Iris pigment epithelial cell (primary cell): ENCODE results near the gene IFFO2.
"Not testable (repeated sequence)": the region's sequence is repeated elsewhere in the genome, so short reads cannot be mapped to it uniquely, and the experiment has no call there.

Experiments
- DNase-seq: peaks from one replicate; pipeline ENCODE4 v3.0.0-alpha.2; 2011; ENCODE audit warnings: low read depth

Gene IFFO2

DNA sequence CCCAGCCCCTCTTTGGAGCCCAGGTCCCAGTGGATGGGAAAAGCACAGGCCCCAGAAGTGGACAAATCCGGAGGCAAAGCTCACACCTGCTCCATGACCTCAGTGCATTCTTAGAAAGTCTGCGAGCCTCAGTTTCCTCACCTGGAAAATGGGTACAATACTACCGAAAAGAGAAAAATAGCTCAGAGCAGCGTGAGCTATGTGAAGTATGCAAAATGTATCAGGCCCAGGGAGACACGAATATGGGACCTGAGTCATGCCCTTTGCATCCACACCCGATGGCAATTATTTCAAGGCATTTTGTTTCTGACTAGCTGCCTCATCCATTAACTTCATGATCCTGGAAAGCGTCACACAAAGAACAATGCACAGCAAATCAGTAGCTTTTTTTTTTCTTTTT, 63.4 kb downstream of the IFFO2 start:
- peak; percentile 13 for DNase-seq

DNA sequence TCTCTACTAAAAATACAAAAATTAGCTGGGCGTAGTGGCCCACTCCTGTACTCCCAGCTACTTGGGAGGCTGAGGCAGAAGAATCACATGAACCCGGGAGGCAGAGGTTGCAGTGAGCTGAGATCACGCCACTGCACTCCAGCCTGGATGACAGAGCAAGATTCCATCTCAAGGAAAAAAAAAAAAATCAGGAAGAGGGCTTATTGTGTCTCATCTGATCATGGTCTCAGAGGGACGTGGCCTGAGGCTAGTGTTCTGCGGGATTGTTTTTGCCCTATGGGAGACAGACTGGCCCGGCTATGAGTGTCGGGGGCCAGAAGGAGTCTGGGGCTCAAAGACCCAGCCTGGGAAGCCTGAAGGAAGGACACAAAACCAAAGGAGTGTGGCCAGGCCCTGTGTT, 64.6 kb downstream of the IFFO2 start:
- DNase-seq, result not testable (repeated sequence)

DNA sequence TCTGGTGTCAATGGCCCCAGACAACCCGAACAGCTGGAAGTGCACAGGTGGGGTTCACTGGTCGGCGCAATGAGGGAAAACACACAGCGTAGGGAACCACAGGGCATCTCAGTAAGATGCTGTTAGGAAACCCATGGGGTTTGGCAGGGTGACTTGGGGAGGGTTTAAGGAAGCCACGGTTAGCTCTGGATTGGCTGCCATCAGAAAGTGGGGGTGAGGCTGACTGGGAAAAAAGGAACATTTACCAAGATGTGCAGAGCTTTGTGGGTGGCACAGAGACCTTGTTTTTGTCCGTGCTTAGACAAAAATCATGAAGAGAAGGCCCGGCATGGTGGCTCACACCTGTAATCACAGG, 65.1 kb downstream of the IFFO2 start:
- DNase-seq, result no peak

DNA sequence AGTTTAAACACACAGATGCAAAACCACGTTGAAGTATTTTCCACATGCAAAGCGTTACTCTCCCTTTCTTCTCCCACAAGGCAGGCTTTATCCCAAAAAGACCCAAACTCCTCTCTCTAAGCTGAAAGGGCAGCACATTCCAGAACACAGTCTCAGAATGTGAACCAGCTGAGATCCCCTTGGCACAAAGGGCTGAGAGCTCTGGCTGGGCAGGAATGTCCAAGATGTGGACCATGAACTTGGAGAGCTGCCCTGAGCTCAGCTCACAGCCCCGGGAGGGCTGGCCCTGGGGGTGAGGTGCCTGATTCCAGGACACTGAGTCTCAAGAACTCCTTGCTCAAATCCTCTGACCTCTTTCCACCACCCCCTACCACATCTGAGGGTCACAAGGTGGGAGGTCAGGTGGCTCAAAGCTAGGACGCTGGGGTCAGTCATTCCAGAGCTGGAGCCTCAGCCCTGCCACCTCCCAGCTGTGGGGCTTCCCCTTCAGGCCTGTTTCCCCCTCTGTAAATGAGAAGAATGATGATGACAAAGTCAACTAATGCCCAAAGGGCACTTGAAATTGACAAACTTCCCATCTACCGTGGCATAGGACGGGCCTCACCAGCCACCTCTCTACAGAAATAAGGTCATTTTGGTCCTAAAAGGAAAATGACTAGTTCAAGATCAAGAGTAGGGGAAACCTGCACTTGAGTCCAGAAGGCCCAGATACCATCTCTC, 65.6 kb downstream of the IFFO2 start:
- DNase-seq, result peak; percentile 14

DNA sequence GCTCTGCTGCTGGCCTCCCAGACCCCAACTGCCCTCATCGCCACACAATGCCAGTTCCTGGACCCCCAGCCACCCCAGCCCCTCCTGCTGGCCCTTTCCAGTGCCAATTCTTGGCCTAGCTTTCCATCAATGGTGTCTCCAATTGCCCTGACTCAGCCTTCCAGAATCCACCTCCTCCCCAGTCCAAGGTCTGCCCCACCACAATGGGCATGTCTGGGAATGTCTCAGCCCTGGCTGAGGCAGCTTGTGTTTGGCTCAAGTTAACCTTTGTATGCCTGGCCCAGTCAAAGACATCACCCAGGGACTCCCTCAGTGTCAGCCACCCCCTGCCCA, 70.5 kb downstream of the IFFO2 start:
- DNase-seq, result peak; percentile 50

DNA sequence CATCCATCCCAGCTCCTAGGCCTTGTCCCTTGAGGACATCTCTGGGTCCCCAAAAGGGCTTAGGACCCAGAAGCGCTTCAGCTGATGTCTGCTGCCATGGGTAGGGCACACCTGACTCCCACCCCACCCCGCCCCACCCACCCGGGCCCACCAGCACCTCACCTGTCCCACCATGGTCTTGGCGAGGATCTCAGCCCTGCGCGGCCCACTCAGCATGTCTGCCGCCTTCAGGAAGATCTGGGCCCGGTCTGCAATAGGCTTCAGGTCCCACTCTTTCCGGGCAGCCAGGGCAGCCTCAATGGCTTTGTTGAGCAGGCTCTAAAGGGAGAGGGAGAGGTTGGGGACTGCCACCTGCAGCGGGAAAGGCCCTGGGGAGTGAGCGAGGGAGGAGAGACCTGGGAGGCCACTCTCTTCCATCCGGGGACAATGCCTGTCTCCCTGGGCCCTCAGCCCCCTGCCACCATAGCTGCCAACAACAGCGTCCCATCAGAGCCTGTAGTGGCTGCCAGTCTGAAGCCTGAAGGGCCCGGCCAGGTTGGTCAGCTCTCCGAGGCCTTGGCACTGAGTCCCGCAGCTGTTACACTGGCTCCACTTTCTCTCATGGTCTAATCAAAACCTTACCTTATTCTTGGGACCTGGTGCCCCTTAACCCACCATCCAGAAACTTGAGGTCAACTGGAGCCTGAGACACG, 71.0 kb downstream of the IFFO2 start:
- no peak for DNase-seq

DNA sequence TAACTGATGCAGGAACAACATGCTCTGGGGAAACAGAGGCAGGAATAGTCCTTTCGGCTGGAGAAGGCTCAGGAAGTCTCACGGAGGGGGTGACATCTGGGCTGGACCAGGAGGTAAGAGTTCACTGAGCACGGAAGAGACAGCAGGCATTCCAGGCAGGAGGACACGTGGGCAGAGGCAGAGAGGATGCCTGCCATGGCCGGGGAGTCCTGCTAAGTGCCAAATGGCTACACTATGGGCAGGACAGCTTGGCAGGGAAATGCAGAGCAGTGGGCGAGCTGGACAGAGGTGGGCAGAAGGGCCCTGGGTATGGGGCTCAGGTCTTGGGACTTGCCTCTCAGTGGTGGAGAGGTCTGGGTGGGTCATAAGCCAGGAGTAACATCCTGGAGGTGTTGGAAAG, 71.7 kb downstream of the IFFO2 start:
- no peak for DNase-seq

DNA sequence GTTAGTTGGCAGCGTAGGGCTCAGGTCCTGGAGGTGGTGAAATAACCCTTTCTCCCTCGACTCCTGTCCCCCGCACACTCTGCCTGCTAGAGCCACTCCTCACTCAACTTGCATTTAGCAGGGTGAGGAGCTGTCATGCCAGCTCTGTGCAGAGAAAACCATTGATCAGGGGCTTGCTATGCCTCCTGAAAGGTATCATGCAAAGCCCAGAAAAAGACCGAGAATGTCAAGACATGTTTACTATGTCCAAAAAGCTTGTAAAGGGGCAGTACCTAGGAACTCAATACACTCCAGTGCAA, 72.1 kb downstream of the IFFO2 start:
- DNase-seq, result no peak

DNA sequence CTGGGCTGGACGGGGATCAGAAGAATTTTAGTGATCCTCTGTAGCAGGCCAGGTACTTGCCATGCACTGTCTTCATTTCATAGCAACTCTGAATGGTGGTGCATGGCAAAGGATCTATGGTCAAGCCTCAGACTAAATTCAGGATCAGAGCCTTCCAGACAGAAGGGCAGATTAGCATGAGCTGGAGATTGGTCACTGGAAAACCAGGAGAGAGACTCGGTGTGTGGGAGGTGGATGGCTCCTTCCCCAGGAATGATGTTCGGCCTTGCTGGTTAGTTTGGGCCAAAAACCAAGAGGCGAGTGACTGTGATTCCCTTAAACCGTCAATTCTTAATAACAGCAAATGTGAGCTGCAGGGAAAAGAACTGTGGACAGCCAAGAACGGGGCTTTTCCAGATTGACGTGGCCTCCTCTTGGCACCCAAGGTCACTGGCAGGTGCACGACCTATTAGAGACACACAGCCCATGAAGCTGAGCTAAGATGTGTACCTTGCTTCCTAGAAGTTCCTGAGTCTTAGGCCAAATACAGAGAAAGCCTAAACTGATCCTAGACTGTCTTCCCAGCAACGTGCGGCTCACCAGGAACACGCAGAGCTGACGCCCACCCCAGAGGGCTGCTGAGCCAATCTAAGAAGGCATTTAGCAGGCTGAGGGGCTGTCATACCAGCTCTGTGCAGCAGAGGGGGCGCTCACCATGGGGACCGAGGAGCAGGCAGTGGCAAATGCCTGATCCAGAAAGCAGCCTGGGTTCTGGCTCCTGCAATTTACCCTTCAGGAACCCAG, 72.6 kb downstream of the IFFO2 start:
- DNase-seq, result peak; percentile 68

DNA sequence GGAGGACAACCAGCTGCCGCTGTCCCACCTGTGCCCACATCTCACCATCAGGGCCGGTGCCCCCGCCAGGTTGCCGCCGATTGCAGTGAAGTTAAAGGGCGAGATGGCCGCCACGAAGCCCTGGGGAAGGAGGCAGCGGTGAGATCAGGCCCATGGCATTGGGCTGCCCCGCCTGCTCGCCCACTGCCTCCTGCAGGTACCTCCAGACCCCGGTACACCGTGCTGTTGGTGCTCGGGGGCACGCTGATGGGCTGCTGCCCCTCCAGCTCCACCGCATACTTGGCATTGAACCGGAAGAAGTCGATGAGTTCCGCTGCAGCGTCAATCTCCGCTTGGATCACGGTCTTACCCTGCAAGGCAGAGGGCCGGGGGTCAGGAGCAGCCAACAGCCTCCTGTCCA, 73.4 kb downstream of the IFFO2 start:
- no peak for DNase-seq

DNA sequence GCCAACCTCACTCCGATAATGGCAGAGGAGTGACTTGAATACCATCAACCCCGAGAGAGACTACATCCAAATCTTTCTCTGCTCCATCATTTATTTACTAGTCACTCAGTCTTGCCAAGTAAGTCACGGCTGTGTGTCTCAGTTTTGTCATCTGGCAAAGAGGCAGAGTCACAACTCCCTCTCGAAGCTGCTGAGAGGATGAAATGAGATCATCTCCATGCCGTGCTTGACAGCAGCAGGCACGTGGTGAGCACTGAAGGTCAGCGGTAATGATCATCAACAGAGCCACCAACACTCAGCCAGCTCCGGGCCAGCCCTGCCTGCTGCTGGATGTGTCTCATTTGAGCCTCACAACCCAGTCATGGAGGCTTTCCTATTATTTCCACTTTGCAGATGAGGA, 74.0 kb downstream of the IFFO2 start:
- DNase-seq, result no peak

DNA sequence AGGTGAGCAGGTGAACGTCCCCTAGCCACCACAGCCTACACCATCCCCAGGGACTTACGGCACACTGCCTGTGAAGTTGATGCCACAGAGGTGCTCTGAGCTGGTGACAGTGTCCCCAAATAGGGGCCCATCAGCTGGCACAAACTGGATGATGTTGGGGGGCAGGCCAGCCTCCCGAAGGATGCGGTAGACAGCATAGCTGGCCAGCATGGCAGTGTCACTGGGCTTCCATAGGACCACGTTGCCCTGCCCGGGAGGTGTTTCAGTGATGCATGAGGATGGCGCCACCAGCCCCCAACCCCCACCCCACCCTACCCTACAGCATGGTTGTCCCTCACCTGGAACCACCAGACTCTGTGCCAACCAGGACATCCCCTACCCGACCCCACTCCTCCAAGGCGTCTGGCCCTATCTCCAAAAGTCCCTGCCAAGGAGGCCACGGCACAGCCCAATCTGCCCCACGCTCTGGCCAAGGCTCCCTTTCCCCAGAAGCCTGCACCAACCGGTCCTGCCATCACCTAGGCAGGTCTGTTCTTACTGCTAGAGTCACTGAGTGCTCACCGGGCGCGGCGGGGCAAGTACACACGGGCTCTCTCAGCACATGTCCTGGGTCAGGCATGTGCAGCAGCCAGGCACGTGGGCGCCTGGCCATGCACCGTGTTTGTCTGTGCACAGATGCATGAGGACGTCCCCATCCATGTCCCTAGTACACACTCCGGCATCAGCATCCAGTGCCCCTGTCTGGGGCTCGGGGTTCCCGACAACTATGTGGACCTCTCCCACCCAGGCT, 74.6 kb downstream of the IFFO2 start:
- DNase-seq, result no peak

DNA sequence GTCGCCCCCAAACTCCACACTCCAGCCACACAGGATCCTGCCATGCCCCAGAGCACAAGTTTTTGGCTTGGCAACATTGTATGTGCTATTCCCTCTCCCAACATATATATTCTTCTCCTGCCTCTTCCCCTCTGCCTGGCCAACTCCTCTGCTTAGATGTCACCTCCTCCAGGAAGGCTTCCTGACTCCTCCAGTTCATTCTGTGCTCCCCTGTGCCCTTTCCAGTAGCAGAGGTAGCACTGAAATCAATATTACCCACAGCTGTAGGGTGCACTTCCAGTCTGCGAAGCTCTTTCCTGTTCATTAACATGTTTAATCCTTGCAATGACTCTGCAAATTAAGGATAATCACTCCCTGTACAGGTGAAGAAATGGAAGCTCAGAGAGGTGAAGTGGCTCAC, 75.3 kb downstream of the IFFO2 start:
- DNase-seq, result no peak

DNA sequence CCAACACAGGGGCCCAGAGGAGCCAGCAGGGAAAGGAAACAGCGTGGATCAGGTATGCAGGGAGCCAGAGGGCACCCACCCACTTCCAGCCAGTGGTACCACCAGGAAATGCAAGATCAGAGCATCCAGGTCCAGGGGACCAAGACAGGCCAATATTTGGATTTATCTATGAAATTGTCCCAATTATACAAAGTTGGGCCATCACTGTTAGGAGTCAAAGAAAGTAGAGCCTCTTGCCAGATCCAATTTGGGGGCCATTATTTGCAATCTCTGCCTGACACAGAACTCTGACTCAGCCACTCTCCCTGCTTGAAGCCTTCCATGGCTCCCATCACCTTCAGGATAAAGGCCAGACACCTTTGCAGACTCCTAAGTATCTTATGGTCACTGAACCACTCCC, 75.9 kb downstream of the IFFO2 start:
- DNase-seq, result no peak

DNA sequence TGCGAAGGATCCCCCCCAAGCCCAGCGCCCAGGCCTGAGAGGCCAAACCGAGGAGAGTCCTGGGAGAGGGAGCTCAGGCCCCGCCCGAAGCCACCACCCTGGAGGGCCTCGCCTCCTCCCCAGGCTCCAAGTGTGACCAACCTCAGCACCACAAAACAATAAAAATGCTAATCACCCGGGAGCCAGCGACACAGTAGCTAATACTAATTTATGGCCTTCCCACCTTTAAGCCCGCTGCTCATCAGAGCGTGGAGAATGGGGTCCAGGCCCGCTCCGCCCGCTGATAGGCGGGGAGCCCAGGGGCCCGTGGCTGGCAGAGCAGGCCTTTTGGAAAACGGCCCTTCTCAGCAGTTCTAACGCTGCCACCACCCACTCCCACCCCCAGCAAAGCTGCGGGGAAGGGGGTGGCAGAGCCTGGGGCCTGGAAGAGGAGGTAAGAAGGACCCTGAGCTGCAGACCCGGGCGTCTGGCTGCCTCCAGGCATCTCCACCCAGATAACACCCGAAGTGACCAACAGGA, 76.6 kb downstream of the IFFO2 start:
- DNase-seq, result no peak

DNA sequence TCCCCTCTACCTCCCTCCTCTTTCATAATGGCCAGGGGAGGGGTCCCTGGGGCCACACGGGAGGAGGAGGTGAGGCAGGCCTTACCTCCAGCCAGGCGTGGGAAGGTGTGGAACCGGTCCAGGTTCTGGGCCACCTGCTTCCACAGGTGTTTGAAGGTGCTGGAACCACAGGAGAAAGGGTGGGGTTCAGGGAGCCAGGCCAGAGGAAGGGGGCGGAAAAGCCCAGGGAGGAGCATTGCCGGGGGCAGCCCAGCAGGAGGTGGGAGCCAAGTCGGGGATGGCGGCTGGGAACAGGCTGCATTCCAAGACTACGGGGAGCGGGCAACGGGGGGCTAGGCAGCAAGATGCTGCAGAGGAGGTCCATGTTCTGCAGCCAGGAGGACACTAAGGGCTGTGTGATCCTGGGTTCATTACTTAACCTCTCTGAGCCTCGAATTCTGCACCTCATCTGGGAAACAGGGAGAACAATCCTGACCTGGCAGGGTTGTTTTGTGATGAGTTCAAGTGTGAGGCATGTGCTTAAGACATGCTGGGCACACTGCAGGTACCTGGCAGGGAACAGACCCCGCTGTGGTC, 77.2 kb downstream of the IFFO2 start:
- DNase-seq, result no peak

DNA sequence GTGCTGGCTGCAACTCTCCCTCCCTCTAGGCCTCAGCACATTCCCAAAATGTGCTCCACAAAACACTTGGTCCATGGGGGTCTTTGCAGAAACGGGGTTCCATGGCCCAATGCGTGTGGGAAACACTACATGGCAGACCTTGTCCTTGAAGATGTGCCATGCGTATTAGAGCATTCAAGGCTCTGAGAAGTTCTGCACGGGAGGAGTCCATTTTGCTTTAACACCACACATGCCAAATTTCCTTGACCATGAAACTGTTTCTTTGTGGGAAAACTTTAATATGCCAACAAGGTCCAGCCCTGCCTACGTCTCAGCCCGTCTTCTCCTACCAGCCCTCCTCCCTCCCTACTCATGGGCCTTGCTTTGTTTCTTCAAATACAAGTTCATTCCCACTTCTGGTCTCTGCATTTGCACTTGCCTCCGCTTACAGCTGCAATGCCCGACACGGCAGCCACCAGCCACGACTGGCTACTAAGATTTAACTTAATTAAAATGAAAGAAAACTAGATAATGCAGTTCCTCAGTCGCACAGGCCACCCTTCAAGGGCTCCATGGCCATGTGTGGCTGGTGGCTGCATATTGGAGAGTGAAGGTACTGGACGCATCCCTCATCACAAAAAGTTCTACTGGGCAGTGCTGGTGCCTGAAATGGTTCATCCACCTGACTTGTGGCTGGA, 77.8 kb downstream of the IFFO2 start:
- DNase-seq, result no peak

DNA sequence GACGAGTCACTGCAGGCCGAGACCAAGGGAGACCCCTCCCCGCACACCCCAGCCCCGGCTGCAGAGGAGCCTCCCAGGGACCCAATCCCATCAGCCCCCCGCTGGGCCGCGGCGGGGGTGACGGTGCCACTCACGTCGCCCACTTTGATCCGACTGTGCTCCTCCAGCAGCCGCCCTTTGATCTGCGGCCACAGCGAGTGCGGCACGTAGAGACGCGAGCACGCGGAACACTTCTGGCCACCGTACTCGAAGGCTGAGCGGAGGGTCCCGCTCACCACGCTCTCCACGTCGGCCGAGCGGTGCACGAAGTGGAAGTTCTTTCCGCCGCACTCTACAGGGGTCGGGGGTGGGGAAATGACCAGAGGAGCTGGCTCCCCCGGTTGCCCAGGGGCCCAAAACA, 79.2 kb downstream of the IFFO2 start:
- DNase-seq, result no peak

DNA sequence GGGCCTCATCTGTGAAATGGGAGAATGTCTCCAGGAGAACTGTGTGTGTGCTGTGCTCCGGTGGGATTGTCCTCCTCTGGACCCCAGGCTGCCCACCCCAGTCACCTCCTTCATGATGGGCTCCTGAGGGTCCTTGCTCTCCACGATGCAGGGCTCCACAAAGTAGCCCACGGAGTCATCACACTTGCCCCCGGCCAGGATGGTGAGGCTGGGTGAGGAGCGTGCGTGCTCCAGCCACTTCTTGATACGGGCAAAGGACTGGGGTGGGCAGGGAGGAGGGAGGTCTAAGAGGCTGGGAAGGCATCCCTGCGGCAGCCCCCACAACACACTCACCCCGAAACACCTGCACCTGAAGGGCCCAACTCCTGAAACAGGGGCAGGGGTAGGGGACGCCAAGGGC, 80.3 kb downstream of the IFFO2 start:
- no peak for DNase-seq

DNA sequence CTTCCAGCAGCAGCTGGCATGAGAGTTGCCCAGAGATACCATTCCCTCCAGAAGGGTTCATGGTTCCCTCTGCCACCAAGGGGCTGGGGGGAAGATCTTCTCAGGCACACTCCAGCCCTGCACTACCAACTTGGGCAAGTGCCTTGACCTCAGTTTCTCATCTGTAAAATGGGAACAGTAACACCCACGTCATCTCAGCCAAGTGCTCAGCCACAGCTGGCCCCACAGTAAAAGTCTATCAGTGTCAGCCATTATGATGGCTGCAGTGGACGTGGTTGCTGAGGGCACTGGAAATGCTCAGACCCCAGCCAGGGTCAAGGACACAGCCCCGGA, 80.7 kb downstream of the IFFO2 start:
- DNase-seq, result no peak

DNA sequence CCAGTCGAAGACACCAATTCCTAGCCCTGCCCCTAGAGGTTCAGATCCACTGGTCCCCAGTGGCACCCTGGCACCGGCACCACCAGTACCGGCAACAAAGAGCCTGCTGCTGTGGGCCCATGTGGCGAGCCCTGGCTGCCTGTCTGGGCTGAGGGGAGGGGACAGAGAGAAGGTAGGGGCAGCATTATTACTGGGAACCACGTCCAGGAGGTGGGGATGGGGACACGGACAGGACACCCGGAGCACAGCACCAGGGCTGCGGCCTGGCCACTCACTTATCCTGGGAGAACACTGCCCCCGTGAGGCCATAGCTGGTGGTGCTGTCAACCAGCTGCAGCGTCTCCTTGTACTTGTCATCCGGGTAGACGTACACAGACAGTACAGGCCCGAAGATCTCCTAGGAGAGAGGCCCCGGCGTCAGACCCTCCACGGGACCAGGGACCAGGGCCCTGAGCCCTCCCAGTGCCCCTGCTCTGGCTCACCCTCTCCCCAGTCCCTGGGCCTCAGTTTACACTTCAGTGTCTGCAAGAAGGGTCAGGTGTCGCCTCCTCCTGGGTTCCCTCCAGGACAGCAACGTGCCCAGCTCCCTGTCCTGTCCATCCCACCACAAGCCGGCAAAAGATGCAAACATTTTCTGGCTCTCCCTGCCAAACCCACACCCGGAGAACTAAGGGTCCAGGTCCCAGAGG, 81.2 kb downstream of the IFFO2 start:
- DNase-seq, result peak; percentile 85
